Peyer's patch (tissue), 4 donors: ENCODE data around the gene ABHD1. TPM values are rescaled to one million over a fixed set of nuclear protein-coding genes. Genes with fewer than 3 reads are reported as not detected.
A peak's percentile ranks its signal among the peaks of the same experiment; 100 is the strongest.

Experiments
- DNase-seq, 3 donors: peaks; one replicate each; pipeline ENCODE4 v3.0.0-alpha.2; 2017 to 2019
- H3K27ac ChIP-seq, 4 donors: fragments of 200-600 bp; sonication (generic); one replicate each; pipeline ENCODE4 v1.5.1; 2016 to 2019
- H3K27me3 ChIP-seq, 2 donors: fragments of 200-600 bp; sonication (generic); one replicate each; pipeline ENCODE4 v1.5.1; 2019
- H3K36me3 ChIP-seq, 3 donors: fragments of 200-600 bp; sonication (generic); one replicate each; pipeline ENCODE4 v1.5.1; 2016 to 2019
- H3K4me1 ChIP-seq, 4 donors: fragments of 200-600 bp; sonication (generic); one replicate each; pipeline ENCODE4 v1.5.1; 2016 to 2019
- H3K4me3 ChIP-seq, 4 donors: fragments of 200-600 bp; sonication (generic); 1 replicate in 3 of 4; 2 replicates in 1 of 4; pipeline ENCODE4 v1.5.1; 2016 to 2019; ENCODE audit warnings: mild to moderate bottlenecking in 1 of 4
- H3K9me3 ChIP-seq, 4 donors: fragments of 200-600 bp; sonication (generic); one replicate each; pipeline ENCODE4 v1.5.1; 2016 to 2019; ENCODE audit warnings: mild to moderate bottlenecking in 1 of 4
- CTCF ChIP-seq, 6 experiments: fragments of 450-650 bp in 4 of 6; fragments of 200-600 bp in 2 of 6; sonication (generic) in 1 of 6; IDR thresholded peaks; one replicate each; pipeline ENCODE4 v1.5.1; 2017 to 2019; ENCODE audit warnings: antibody characterized with exemption in 6 of 6, mild to moderate bottlenecking in 3 of 6, moderate library complexity in 1 of 6
- POLR2A ChIP-seq, 2 donors: fragments of 450-650 bp; IDR thresholded peaks; one replicate each; pipeline ENCODE4 v1.5.1; 2017; ENCODE audit warnings: antibody characterized with exemption in 2 of 2, mild to moderate bottlenecking in 2 of 2, moderate library complexity in 2 of 2
- total RNA-seq, 4 donors: library from RNA; depleted of rRNA; stranded (reverse); fragments of >200 nt; gene quantifications; one replicate each; pipeline ENCODE4 v1.1.0, GENCODE V29; 2016

The ABHD1 gene
- total RNA-seq, 4 donors from 2014 or later: 2.8 TPM; not detected in 3

GRCh38 chr2:27178469-27178868, 54.9 kb downstream of the ABHD1 start:
- H3K4me1 ChIP-seq: no peaks in the 10 kb centered on the region
- DNase-seq: no peak
- H3K27me3 ChIP-seq: no peaks in the 10 kb centered on the region
- no peak overlapping the region for H3K4me3 ChIP-seq
- TF ChIP-seq POLR2A (IDR thresholded peaks at IDR 0.05): no peak
- no peak for TF ChIP-seq CTCF (IDR thresholded peaks at IDR 0.05)
- H3K36me3 ChIP-seq: no peaks in the 10 kb centered on the region
- no peak overlapping the region for H3K27ac ChIP-seq
- H3K9me3 ChIP-seq: no peaks in the 10 kb centered on the region

GRCh38 chr2:27179344-27180000, 55.9 kb downstream of the ABHD1 start:
- Histone ChIP-seq H3K9me3 (no peaks in the 10 kb centered on the region), H3K27ac (peak overlapping the region in 3 of 4 donors; percentile 11 to 50 (median 17)), H3K36me3 (no peaks in the 10 kb centered on the region), H3K4me1 (no peaks in the 10 kb centered on the region), H3K27me3 (no peaks in the 10 kb centered on the region), H3K4me3 (no peak overlapping the region)
- TF ChIP-seq POLR2A (IDR thresholded peaks at IDR 0.05) (no peak), CTCF (IDR thresholded peaks at IDR 0.05) (no peak)
- DNase-seq: no peak

Other genes with a start within 250 kb of the ABHD1 start
- 10 to 100 TPM in 1 of 4 donors, 1 to 10 TPM in 3; 4.2 to 14.9 (median 5.9) TPM for gene MAPRE3, start 153.2 kb upstream of the ABHD1 start, total RNA-seq
- 100 to 1,000 TPM in 1 of 4 donors, 10 to 100 TPM in 3; 50.1 to 121 (median 82.0) TPM for gene TMEM214, start 90.8 kb upstream of the ABHD1 start, total RNA-seq
- 10 to 100 TPM in 3 of 4 donors, 1 to 10 TPM in 1; 7.5 to 18.2 (median 12.3) TPM for gene AGBL5, start 72.1 kb upstream of the ABHD1 start, total RNA-seq
- gene OST4, start 52.2 kb upstream of the ABHD1 start, total RNA-seq: 100 to 1,000 TPM; 136 to 329 (median 225) TPM
- gene EMILIN1, start 45.2 kb upstream of the ABHD1 start, total RNA-seq: 10 to 100 TPM in 2 of 4 donors, 1 to 10 TPM in 2; 7.9 to 32.2 (median 13.3) TPM
- 100 to 1,000 TPM in 3 of 4 donors, 10 to 100 TPM in 1; 40.4 to 576 (median 435) TPM for gene KHK, start 37.0 kb upstream of the ABHD1 start, total RNA-seq
- 1 to 10 TPM in 2 of 4 donors, not detected in 2; 2.5 to 5.6 TPM for gene CGREF1, start 4.7 kb upstream of the ABHD1 start, total RNA-seq
- gene PREB, start 10.8 kb downstream of the ABHD1 start, total RNA-seq: 100 to 1,000 TPM in 1 of 4 donors, 10 to 100 TPM in 3; 66.5 to 106 (median 69.4) TPM
- not detected for gene PRR30, start 15.6 kb downstream of the ABHD1 start, total RNA-seq
- not detected for gene TCF23, start 25.2 kb downstream of the ABHD1 start, total RNA-seq
- 100 to 1,000 TPM in 2 of 4 donors, 10 to 100 TPM in 2; 88.3 to 121 (median 101) TPM for gene ATRAID, start 88.2 kb downstream of the ABHD1 start, total RNA-seq
- 10 to 100 TPM; 42.3 to 78.4 (median 65.8) TPM for gene SLC5A6, start 88.5 kb downstream of the ABHD1 start, total RNA-seq
- 10 to 100 TPM; 21.2 to 42.9 (median 36.7) TPM for gene CAD, start 93.6 kb downstream of the ABHD1 start, total RNA-seq
- under 1 TPM in 1 of 4 donors, not detected in 3; 0.35 TPM for gene SLC30A3, start 139.2 kb downstream of the ABHD1 start, total RNA-seq
- gene DNAJC5G, start 151.6 kb downstream of the ABHD1 start, total RNA-seq: 1 to 10 TPM in 1 of 4 donors, not detected in 3; 4.3 TPM
- gene TRIM54, start 158.6 kb downstream of the ABHD1 start, total RNA-seq: under 1 TPM in 1 of 4 donors, not detected in 3; 0.54 TPM
- gene UCN, start 184.6 kb downstream of the ABHD1 start, total RNA-seq: 1 to 10 TPM in 2 of 4 donors, not detected in 2; 2.3 to 5.2 TPM
- 10 to 100 TPM; 41.5 to 62.3 (median 51.6) TPM for gene MPV17, start 199.3 kb downstream of the ABHD1 start, total RNA-seq
- 100 to 1,000 TPM in 1 of 4 donors, 10 to 100 TPM in 3; 59.0 to 111 (median 74.6) TPM for gene GTF3C2, start 232.9 kb downstream of the ABHD1 start, total RNA-seq
- 10 to 100 TPM; 19.8 to 47.0 (median 33.7) TPM for gene EIF2B4, start 246.5 kb downstream of the ABHD1 start, total RNA-seq
- 10 to 100 TPM; 75.1 to 88.2 (median 77.1) TPM for gene SNX17, start 246.8 kb downstream of the ABHD1 start, total RNA-seq